ENCODE measurements around the gene ST6GALNAC3.

- TF ChIP-seq CTCF (IDR thresholded peaks at IDR 0.05; ENCODE audit: poor library complexity) (no peak), EZH2 (IDR thresholded peaks at IDR 0.05; ENCODE audit: borderline replicate concordance) (no peak)
Measured at GRCh38 chr1:76627901-76628300, 553.4 kb downstream of the ST6GALNAC3 start.

Measured in hepatocyte (in vitro differentiated cells).